Astrocyte (in vitro differentiated cells and primary cell): ENCODE data around the gene ABHD2.

ENCODE experiments used
- EZH2 ChIP-seq: IDR thresholded peaks from 2 replicates; pipeline ENCODE4 v1.6.1; 2012; ENCODE audit warnings: mild to moderate bottlenecking, low read length, inconsistent platforms; ENCODE audit not compliant: insufficient read depth
- TF ChIP-seq, protein P1 (sequence below): IDR thresholded peaks from 2 replicates; pipeline ENCODE4 v1.5.1; 2011; ENCODE audit warnings: low read depth, mild to moderate bottlenecking, inconsistent platforms, low read length, moderate library complexity; ENCODE audit not compliant: insufficient read depth

DNA sequence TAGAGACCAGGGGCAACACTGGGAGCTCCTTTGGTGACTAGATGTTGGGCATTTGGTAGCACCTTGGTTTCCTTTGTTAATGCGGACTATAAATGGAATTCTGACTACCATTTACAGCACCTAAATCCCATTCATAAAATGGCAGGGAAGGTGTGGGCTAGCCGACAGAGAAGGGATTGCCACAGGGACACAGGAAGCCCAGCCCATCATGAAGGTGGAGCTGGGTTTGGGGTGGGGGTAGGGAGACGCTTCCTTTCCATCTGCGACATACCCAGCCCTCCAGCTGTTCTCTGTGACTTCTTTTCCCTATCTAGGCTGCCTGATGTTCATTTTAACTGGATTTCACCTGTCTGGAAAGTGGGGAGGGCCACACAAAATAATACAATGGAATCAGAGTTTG lies 21.0 kb downstream of the ABHD2 start:
- TF ChIP-seq, protein P1, sequence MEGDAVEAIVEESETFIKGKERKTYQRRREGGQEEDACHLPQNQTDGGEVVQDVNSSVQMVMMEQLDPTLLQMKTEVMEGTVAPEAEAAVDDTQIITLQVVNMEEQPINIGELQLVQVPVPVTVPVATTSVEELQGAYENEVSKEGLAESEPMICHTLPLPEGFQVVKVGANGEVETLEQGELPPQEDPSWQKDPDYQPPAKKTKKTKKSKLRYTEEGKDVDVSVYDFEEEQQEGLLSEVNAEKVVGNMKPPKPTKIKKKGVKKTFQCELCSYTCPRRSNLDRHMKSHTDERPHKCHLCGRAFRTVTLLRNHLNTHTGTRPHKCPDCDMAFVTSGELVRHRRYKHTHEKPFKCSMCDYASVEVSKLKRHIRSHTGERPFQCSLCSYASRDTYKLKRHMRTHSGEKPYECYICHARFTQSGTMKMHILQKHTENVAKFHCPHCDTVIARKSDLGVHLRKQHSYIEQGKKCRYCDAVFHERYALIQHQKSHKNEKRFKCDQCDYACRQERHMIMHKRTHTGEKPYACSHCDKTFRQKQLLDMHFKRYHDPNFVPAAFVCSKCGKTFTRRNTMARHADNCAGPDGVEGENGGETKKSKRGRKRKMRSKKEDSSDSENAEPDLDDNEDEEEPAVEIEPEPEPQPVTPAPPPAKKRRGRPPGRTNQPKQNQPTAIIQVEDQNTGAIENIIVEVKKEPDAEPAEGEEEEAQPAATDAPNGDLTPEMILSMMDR, result no peak
- no peak for TF ChIP-seq EZH2
